Memory B cell (primary cell): ENCODE results near the gene UBE2Q2.

ENCODE experiments used
- ATAC-seq: fragments of 150-1000 bp; cut with Tn5 transposase; 2 replicates; pipeline ENCODE4 v1.10.0; 2021; ENCODE audit warnings: low read depth, mild to moderate bottlenecking, moderate library complexity
- DNase-seq, 2 donors: peaks; one replicate each; pipeline ENCODE4 v3.0.0; 2022; ENCODE audit warnings: low spot score in 2 of 2
- H3K27ac Mint-ChIP-seq: one replicate; pipeline ENCODE4 v1.8.0; 2022; ENCODE audit warnings: mild to moderate bottlenecking, moderate library complexity, mixed read lengths
- H3K27me3 Mint-ChIP-seq: one replicate; pipeline ENCODE4 v1.8.0; 2022; ENCODE audit warnings: mixed read lengths
- H3K36me3 Mint-ChIP-seq: one replicate; pipeline ENCODE4 v1.8.0; 2022; ENCODE audit warnings: mild to moderate bottlenecking, mixed read lengths
- H3K4me1 Mint-ChIP-seq: one replicate; pipeline ENCODE4 v1.8.0; 2022; ENCODE audit warnings: mixed read lengths
- H3K4me3 Mint-ChIP-seq: one replicate; pipeline ENCODE4 v1.8.0; 2022; ENCODE audit warnings: mild to moderate bottlenecking, moderate library complexity, mixed read lengths
- H3K9me3 Mint-ChIP-seq: one replicate; pipeline ENCODE4 v1.8.0; 2022; ENCODE audit warnings: mixed read lengths

Gene UBE2Q2

DNA sequence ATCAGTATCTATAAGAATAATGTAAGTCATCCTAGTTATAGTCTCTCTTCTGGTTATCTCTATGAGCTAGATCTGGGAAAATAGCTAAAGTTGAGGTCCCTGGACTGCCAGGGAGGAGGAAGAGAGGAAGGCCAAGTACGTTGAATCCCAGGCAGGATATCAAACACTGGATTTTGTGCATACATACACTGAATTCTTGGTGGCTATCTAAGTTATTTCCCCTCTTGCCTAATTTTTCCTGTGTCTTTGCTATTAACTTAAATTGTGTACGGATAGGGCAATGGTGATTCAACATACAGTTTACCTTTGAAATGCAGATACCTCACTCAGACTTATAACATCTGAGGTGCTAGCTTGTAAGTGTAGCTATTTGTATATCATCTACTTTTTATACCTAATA lies 87.6 kb downstream of the UBE2Q2 start:
- H3K27me3 Mint-ChIP-seq = no peaks in the 10 kb centered on the region
- ATAC-seq (no peak), DNase-seq (no peak)
- no peaks in the 10 kb centered on the region for H3K9me3 Mint-ChIP-seq
- no peak overlapping the region for H3K27ac Mint-ChIP-seq
- H3K4me3 Mint-ChIP-seq = no peak overlapping the region
- peaks cover 23% of the 10 kb centered on the region for H3K4me1 Mint-ChIP-seq
- peaks cover 29% of the 10 kb centered on the region for H3K36me3 Mint-ChIP-seq

DNA sequence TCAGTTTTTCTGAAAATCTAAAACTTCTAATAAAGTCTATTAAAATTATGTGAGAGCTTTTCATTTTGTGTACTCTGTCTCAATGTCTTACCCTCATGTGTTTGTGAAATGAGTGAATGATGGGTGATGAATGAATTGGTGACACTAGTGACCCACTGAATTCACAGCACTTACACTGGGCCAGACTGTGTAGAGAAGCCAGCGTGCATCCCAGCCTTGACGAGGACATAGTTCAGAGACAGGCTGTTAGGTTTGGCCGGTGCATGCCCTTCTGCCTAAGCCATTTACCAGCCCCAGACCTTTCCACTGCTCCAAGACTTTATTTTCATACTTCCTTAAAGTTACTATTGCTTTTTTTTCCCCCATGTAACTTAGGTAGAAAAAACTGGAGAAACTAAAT lies 99.2 kb downstream of the UBE2Q2 start:
- Mint-ChIP-seq H3K9me3 (peaks cover 5% of the 10 kb centered on the region), H3K4me3 (no peak overlapping the region), H3K4me1 (no peaks in the 10 kb centered on the region), H3K27ac (no peak overlapping the region), H3K36me3 (peaks cover 9% of the 10 kb centered on the region), H3K27me3 (peaks cover 5% of the 10 kb centered on the region)
- DNase-seq = no peak
- ATAC-seq = no peak

DNA sequence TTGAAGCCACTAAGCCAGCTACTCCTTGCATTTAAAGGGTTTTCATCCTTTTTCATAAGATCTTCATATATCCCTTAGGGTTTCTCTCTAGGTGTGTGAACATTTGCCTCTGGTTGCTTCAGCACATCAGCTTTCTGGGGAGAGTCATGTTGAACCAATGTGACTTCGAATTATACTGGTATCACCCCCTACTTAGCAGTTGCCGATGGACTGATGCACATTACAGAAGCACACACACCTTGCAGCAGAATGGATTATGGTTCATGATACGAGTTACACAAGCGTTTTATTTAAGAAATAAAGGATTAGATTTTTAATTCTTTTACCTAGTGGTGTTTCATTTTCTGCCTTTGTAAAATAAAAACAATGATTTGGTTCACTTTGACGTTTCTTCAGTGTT lies 100.0 kb downstream of the UBE2Q2 start:
- DNase-seq (no peak), ATAC-seq (no peak)
- peaks cover 4% of the 10 kb centered on the region for H3K9me3 Mint-ChIP-seq
- H3K36me3 Mint-ChIP-seq = peaks cover 4% of the 10 kb centered on the region
- no peak overlapping the region for H3K27ac Mint-ChIP-seq
- peaks cover 5% of the 10 kb centered on the region for H3K27me3 Mint-ChIP-seq
- H3K4me3 Mint-ChIP-seq = no peak overlapping the region
- H3K4me1 Mint-ChIP-seq = no peaks in the 10 kb centered on the region

DNA sequence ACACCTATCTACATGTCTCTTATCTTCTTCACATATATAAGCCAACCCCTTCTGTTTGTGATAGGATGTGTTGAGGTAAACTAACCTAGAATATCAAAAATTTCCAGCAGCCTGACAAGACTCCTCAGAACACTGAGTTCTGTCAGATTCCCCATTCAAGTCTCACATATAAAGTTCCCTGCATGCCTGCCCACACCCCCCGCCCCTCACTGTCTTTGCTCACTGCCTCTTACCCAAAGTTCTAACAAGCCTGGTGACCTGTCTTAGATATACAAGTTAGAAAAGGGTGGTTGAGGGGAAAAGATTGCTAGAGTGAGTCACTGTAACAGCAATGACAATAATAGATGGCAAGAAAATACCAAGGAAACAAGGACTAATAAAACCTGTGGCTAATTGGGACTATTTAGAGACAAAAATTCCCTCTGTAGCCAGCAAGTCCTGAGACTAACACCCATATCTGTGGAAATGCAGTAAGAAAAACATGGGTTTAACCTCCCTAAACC lies 100.5 kb downstream of the UBE2Q2 start:
- Mint-ChIP-seq H3K4me1 (no peaks in the 10 kb centered on the region), H3K27me3 (peaks cover 5% of the 10 kb centered on the region), H3K9me3 (peaks cover 3% of the 10 kb centered on the region), H3K36me3 (no peaks in the 10 kb centered on the region), H3K27ac (no peak overlapping the region), H3K4me3 (no peak overlapping the region)
- ATAC-seq (no peak), DNase-seq (no peak)

DNA sequence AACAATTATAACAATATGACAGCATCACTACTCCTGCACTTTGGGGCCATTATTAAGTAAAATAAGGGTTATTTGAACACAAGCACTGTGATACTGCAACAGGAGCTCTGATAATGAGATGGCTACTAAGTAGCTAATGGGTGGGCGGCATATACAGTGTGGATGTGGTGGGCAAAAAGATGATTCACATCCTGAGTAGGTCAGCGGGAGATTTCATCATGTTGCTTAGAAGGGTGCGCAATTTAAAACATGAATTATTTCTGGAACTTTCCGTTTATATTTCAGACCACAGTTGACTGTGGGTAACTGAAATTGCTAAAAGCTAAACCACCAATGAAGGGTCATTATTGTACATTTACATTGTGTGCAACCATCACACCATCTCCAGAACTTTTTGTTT lies 102.7 kb downstream of the UBE2Q2 start:
- peaks cover 5% of the 10 kb centered on the region for H3K27me3 Mint-ChIP-seq
- H3K27ac Mint-ChIP-seq = no peak overlapping the region
- H3K9me3 Mint-ChIP-seq = peaks cover 2% of the 10 kb centered on the region
- H3K4me1 Mint-ChIP-seq = no peaks in the 10 kb centered on the region
- ATAC-seq = no peak
- H3K36me3 Mint-ChIP-seq = no peaks in the 10 kb centered on the region
- H3K4me3 Mint-ChIP-seq = no peak overlapping the region
- no peak for DNase-seq

DNA sequence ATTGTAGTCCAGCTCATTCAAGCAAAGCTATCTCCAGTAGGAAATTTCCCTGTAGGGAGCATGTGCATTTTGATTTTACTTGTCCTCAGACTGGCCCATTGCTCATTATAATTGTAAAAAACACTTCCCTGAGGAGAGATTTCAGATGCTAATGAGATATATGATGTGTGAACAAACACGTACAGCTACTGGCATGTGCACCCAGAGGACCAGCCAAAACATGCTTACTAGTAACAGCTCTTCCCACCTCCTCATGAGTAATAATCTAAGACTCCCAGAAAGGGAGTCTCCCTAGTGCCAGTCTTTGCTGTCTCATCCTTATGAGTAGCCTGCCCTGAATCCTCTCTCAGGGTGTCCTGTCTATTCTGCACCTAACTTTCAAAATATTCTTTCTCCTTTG lies 103.8 kb downstream of the UBE2Q2 start:
- H3K36me3 Mint-ChIP-seq = no peaks in the 10 kb centered on the region
- no peak overlapping the region for H3K27ac Mint-ChIP-seq
- no peak for ATAC-seq
- H3K27me3 Mint-ChIP-seq = peaks cover 5% of the 10 kb centered on the region
- DNase-seq = no peak
- H3K4me3 Mint-ChIP-seq = no peak overlapping the region
- H3K9me3 Mint-ChIP-seq = peaks cover 2% of the 10 kb centered on the region
- no peaks in the 10 kb centered on the region for H3K4me1 Mint-ChIP-seq

DNA sequence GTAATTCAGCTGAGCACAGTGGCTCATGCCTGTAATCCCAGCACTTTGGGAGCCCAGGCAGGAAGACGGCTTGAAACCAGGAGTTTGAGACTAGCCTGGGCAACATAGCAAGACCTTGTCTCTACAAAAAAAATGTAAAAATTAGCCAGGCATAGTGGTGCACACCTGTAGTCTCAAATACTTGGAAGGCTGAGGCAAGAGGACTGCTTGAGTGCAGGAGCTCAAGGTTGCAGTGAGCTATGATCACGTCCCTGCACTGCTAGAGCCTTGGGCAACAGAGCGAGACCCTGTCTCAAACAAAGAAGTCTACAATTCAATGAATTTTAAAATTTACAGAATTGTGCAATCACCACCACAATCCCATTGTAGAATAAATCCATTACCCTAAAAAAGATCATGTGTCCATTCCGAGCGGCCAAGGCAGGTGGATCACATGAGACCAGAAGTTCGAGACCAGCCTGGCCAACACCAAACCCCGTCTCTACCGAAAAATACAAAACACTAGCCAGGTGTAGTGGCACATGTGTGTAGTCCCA lies 105.6 kb downstream of the UBE2Q2 start:
- Mint-ChIP-seq H3K4me3 (no peak overlapping the region), H3K9me3 (peaks cover 2% of the 10 kb centered on the region), H3K27me3 (peaks cover 5% of the 10 kb centered on the region), H3K27ac (no peak overlapping the region), H3K36me3 (no peaks in the 10 kb centered on the region), H3K4me1 (no peaks in the 10 kb centered on the region)
- DNase-seq (no peak), ATAC-seq (no peak)
